Measurements from ENCODE around the gene ALLC.

Gene ALLC

DNA sequence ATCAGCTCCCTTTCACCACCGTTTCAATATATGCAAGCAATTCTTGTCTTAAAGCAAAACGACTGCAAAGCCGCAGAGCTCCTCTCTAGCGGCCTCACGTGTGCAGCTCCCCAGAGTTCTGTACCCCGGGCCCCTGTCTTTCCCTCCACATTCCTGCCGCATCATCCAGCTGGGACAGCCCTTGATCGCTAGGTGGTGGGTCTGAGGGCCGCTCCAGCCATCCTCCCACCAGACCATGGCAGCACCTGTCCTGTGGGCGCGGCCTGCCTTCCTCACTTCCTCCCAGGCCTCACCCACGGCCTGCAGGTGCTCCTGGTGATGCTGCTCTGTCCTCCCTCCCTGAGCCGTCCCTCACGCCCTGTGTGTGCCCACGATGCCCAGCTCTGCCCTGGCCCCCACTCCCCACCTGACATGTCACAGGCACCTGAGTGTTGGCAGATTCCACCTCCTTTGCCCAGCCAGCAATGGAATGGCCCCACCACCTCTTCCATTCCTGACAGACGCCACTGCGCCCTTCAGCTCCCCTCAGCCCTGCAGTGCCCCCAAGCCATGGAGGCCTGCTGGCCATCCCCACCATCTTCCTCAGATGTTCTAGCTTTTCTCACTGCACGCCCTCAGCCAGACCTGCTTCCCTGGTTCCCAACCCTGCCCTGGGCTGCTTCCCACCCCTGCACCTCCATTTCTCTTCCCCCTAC lies 15.3 kb upstream of the ALLC start:
- TF ChIP-seq, protein P1, sequence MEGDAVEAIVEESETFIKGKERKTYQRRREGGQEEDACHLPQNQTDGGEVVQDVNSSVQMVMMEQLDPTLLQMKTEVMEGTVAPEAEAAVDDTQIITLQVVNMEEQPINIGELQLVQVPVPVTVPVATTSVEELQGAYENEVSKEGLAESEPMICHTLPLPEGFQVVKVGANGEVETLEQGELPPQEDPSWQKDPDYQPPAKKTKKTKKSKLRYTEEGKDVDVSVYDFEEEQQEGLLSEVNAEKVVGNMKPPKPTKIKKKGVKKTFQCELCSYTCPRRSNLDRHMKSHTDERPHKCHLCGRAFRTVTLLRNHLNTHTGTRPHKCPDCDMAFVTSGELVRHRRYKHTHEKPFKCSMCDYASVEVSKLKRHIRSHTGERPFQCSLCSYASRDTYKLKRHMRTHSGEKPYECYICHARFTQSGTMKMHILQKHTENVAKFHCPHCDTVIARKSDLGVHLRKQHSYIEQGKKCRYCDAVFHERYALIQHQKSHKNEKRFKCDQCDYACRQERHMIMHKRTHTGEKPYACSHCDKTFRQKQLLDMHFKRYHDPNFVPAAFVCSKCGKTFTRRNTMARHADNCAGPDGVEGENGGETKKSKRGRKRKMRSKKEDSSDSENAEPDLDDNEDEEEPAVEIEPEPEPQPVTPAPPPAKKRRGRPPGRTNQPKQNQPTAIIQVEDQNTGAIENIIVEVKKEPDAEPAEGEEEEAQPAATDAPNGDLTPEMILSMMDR (IDR thresholded peaks at IDR 0.05): no peak

DNA sequence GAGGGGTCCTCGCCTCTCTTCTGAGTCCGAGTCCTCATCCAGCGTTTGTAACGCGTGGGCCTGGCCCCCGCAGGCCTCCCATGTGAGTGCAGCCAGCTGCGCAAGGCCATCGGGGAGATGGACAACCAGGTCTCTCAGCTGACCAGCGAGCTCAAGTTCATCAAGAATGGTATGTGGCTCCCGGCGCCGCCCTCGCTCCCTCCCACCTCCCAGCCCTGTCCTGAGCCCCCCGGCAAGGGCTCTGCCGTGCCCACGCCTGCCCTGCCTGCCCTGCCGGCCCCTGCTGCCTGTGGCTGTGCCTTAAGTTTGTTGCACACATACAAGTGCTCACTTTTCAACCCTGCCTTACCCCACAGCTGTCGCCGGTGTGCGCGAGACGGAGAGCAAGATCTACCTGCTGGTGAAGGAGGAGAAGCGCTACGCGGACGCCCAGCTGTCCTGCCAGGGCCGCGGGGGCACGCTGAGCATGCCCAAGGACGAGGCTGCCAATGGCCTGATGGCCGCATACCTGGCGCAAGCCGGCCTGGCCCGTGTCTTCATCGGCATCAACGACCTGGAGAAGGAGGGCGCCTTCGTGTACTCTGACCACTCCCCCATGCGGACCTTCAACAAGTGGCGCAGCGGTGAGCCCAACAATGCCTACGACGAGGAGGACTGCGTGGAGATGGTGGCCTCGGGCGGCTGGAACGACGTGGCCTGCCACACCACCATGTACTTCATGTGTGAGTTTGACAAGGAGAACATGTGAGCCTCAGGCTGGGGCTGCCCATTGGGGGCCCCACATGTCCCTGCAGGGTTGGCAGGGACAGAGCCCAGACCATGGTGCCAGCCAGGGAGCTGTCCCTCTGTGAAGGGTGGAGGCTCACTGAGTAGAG lies 14.4 kb upstream of the ALLC start:
- TF ChIP-seq, protein P1 (IDR thresholded peaks at IDR 0.05): no peak

DNA sequence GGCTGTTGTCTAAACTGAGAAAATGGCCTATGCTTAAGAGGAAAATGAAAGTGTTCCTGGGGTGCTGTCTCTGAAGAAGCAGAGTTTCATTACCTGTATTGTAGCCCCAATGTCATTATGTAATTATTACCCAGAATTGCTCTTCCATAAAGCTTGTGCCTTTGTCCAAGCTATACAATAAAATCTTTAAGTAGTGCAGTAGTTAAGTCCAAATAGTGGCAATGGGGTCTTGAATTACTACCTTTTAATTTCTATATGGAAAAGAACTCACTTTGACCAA lies 13.8 kb upstream of the ALLC start:
- TF ChIP-seq, protein P1 (IDR thresholded peaks at IDR 0.05): no peak

DNA sequence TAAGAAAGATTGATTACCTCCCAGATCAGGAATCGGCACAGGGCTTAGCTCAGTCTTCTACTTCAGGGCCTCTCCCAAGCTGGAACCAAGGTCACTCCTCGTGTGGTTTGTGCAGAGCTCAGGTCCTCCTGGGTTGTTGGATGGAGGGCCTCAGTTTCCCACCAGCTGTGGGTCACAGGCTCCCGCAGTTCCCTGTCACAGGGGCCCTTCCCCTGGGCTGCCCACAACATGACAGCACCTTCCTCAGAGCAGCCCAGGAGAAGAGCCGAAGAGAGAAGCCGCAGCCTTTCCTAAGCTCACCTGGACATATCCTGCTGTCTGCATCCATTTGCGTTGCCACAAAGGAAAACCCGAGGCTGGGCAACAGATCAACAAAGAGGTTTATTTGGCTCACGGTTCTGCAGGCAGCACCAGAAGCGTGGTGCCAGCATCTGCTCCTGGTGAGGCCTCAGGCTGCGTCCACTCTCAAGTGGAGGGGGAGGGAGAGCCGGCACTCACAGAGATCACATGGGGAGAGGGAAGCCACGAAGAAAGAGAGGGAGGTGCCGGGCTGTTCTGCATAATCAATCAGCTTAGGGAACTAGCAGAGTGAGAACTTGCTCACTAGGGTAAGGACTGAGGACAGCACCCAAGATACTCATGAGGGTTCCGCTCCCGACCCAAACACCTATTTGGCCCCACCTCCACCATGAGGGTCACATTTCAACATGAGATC lies 13.0 kb upstream of the ALLC start:
- TF ChIP-seq, protein P1 (IDR thresholded peaks at IDR 0.05): no peak

DNA sequence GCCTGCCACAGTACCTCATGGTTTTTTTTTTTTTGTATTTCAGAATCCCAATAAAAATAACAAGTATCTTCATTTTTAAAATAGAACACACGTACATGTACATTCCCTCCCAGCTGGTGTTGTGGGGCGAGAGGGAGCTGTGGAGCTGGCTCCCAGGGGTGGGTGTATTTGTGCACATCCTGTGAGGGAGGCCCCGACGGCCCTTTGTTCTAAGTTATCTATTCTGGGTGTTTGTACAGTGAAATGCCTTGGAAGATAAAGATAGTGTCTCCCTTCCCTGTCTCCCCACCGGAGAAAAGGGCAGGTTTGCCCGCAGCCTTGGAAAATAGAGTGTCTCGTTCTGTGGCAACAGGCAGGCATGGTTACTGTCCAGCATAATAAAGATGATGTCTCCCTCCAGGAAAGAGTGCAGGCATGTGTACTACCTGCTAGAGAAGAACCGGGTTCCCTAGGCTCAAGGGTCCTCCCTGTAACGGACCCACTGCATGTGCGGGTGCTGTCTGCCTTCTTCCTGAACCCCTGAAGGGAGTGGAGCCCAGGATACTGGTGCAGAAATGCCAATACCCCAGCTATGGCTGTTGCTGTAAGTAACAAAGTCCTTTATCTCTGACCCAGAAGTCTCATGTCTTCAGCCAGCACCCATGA lies 12.1 kb upstream of the ALLC start:
- TF ChIP-seq, protein P1 (IDR thresholded peaks at IDR 0.05): no peak

DNA sequence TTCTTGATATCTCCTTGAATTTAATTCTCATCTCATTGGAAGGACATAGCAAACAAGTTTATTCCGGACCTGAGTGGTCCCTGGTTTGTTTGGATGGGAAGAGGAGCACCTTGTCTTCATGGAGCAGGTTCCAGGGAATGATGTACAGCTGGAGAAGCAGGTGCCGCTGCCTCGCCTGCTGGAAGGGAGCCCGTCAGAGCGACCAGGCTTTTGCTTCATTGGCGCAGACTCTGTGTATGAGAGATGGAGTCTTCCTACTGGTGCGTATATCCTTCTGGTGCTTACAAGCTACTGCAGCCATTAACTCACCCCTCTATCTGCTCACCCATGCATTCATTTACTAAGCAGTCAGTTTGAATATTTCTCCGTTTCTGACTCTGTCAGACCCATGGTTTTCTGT lies 11.6 kb upstream of the ALLC start:
- TF ChIP-seq, protein P1 (IDR thresholded peaks at IDR 0.05): no peak

DNA sequence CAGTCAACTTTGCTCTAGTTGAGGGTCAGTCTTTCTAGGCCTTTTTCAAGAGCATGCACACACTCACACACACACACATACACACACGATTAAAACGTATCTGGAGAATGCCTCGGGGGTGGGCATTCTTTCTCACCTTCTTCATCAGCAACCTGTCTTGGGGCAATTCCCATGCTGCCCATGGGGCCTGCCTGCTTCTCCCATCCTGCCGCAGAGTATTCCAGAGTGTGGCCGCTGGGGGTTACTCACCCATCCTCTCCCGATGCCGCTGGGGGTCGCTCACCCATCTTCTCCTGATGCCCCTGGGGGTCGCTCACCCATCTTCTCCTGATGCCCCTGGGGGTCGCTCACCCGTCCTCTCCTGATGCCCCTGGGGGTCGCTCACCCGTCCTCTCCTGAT lies 10.8 kb upstream of the ALLC start:
- TF ChIP-seq, protein P1 (IDR thresholded peaks at IDR 0.05): no peak
